Measurements from ENCODE around the gene POC5.
A peak's percentile ranks its signal among the peaks of the same experiment; 100 is the strongest.
"Not testable (repeated sequence)": the region's sequence is repeated elsewhere in the genome, so short reads cannot be mapped to it uniquely, and the experiment has no call there.

The POC5 gene

GRCh38 chr5:75701856-75702255, 15.4 kb downstream of the POC5 start:
- DNase-seq: no peak

- DNase-seq: not testable (repeated sequence)
Observed at GRCh38 chr5:75695472-75696351, 21.5 kb downstream of the POC5 start.

GRCh38 chr5:75694781-75695180, 22.5 kb downstream of the POC5 start:
- DNase-seq: no peak

GRCh38 chr5:75690669-75691068, 26.6 kb downstream of the POC5 start:
- no peak for DNase-seq

GRCh38 chr5:75686480-75686879, 30.8 kb downstream of the POC5 start:
- no peak for DNase-seq

GRCh38 chr5:75685141-75685540, 32.1 kb downstream of the POC5 start:
- no peak for DNase-seq

GRCh38 chr5:75681125-75681830, 36.0 kb downstream of the POC5 start:
- DNase-seq: peak; percentile 53

GRCh38 chr5:75678155-75678554, 39.1 kb downstream of the POC5 start:
- peak; percentile 40 for DNase-seq

- peak; percentile 21 for DNase-seq
Observed at GRCh38 chr5:75677607-75678006, 39.6 kb downstream of the POC5 start.

GRCh38 chr5:75675783-75676182, 41.5 kb downstream of the POC5 start:
- no peak for DNase-seq

GRCh38 chr5:75672616-75673015, 44.6 kb downstream of the POC5 start:
- no peak for DNase-seq

- DNase-seq: no peak
Observed at GRCh38 chr5:75671506-75671905, 45.7 kb downstream of the POC5 start.

- no peak for DNase-seq
Observed at GRCh38 chr5:75670577-75670976, 46.7 kb downstream of the POC5 start.

- peak; percentile 44 for DNase-seq
Observed at GRCh38 chr5:75668977-75669689, 48.1 kb downstream of the POC5 start.

- DNase-seq: no peak
Observed at GRCh38 chr5:75668445-75668844, 48.8 kb downstream of the POC5 start.

GRCh38 chr5:75667586-75667985, 49.7 kb downstream of the POC5 start:
- no peak for DNase-seq

- no peak for DNase-seq
Observed at GRCh38 chr5:75666801-75667200, 50.4 kb downstream of the POC5 start.

GRCh38 chr5:75664979-75665378, 52.3 kb downstream of the POC5 start:
- no peak for DNase-seq

GRCh38 chr5:75663579-75664284, 53.5 kb downstream of the POC5 start:
- DNase-seq: no peak

GRCh38 chr5:75662061-75662460, 55.2 kb downstream of the POC5 start:
- DNase-seq: no peak

- DNase-seq: no peak
Observed at GRCh38 chr5:75660678-75661465, 56.4 kb downstream of the POC5 start.
